HL-60 (cell line): ENCODE results near the gene OR56A4.

ENCODE experiments used
- GABPA ChIP-seq: IDR thresholded peaks from 2 replicates; pipeline ENCODE4 v1.6.1; 2012; ENCODE audit warnings: low read depth
- POLR2AphosphoS5 ChIP-seq: IDR thresholded peaks from 2 replicates; pipeline ENCODE4 v1.6.1; 2012; ENCODE audit warnings: low read depth
- SPI1 ChIP-seq: IDR thresholded peaks from 2 replicates; pipeline ENCODE4 v1.6.1; 2012; ENCODE audit warnings: low read depth, mild to moderate bottlenecking, borderline replicate concordance
- TF ChIP-seq, protein P1 (sequence below): IDR thresholded peaks from one replicate; pipeline ENCODE4 v1.5.1; 2011; ENCODE audit warnings: low read length, control low read depth, inconsistent platforms; ENCODE audit not compliant: insufficient read depth
- TF ChIP-seq, protein P2 (sequence below): IDR thresholded peaks from 2 replicates; pipeline ENCODE4 v1.6.1; 2012; ENCODE audit warnings: low read depth; ENCODE audit not compliant: insufficient replicate concordance

DNA sequence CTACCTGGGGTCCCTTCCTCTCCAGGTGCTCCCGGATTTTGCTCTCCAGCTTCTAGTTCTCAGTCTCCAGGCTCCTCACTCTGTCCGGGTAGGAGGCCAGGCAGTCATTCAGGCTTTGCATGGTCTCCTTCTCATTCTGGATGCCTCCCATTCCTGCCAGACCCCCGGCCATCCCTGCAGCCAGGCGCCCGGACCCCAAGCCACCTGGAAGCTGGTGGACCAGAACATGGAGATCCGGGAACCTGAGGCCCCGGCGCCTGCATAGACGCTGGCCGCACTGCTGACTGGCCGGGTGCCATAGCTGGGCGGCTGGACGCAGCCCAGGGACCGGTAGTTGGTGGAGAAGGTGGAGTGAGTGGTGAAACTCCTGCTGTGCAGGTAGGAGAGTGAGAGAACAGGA lies 12.0 kb downstream of the OR56A4 start:
- TF ChIP-seq, protein P1, sequence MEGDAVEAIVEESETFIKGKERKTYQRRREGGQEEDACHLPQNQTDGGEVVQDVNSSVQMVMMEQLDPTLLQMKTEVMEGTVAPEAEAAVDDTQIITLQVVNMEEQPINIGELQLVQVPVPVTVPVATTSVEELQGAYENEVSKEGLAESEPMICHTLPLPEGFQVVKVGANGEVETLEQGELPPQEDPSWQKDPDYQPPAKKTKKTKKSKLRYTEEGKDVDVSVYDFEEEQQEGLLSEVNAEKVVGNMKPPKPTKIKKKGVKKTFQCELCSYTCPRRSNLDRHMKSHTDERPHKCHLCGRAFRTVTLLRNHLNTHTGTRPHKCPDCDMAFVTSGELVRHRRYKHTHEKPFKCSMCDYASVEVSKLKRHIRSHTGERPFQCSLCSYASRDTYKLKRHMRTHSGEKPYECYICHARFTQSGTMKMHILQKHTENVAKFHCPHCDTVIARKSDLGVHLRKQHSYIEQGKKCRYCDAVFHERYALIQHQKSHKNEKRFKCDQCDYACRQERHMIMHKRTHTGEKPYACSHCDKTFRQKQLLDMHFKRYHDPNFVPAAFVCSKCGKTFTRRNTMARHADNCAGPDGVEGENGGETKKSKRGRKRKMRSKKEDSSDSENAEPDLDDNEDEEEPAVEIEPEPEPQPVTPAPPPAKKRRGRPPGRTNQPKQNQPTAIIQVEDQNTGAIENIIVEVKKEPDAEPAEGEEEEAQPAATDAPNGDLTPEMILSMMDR: no peak
- no peak for TF ChIP-seq POLR2AphosphoS5
- no peak for TF ChIP-seq GABPA
- TF ChIP-seq, protein P2, sequence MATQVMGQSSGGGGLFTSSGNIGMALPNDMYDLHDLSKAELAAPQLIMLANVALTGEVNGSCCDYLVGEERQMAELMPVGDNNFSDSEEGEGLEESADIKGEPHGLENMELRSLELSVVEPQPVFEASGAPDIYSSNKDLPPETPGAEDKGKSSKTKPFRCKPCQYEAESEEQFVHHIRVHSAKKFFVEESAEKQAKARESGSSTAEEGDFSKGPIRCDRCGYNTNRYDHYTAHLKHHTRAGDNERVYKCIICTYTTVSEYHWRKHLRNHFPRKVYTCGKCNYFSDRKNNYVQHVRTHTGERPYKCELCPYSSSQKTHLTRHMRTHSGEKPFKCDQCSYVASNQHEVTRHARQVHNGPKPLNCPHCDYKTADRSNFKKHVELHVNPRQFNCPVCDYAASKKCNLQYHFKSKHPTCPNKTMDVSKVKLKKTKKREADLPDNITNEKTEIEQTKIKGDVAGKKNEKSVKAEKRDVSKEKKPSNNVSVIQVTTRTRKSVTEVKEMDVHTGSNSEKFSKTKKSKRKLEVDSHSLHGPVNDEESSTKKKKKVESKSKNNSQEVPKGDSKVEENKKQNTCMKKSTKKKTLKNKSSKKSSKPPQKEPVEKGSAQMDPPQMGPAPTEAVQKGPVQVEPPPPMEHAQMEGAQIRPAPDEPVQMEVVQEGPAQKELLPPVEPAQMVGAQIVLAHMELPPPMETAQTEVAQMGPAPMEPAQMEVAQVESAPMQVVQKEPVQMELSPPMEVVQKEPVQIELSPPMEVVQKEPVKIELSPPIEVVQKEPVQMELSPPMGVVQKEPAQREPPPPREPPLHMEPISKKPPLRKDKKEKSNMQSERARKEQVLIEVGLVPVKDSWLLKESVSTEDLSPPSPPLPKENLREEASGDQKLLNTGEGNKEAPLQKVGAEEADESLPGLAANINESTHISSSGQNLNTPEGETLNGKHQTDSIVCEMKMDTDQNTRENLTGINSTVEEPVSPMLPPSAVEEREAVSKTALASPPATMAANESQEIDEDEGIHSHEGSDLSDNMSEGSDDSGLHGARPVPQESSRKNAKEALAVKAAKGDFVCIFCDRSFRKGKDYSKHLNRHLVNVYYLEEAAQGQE: no peak
- no peak for TF ChIP-seq SPI1
